GM19438 (cell line): Measurements from ENCODE around the gene GRIK2.

Experiments
- ATAC-seq: cut with Tn5 transposase; IDR thresholded peaks from one replicate; pipeline ENCODE4 v1.9.1; 2021; ENCODE audit warnings: low read depth; ENCODE audit not compliant: unreplicated experiment

Gene GRIK2

GRCh38 chr6:101840100-101840499 is 446.6 kb downstream of the GRIK2 start:
- no peak for ATAC-seq

- no peak for ATAC-seq
Observed at GRCh38 chr6:101845172-101845571, 451.7 kb downstream of the GRIK2 start.

- no peak for ATAC-seq
Observed at GRCh38 chr6:101845621-101846020, 452.1 kb downstream of the GRIK2 start.

- no peak for ATAC-seq
Observed at GRCh38 chr6:101847690-101848089, 454.2 kb downstream of the GRIK2 start.

- ATAC-seq: no peak
Observed at GRCh38 chr6:101851911-101852310, 458.4 kb downstream of the GRIK2 start.

GRCh38 chr6:101853231-101854085 is 459.9 kb downstream of the GRIK2 start:
- ATAC-seq: no peak

- ATAC-seq: no peak
Observed at GRCh38 chr6:101876431-101876830, 482.9 kb downstream of the GRIK2 start.

- ATAC-seq: no peak
Observed at GRCh38 chr6:101878554-101879276, 485.2 kb downstream of the GRIK2 start.

- no peak for ATAC-seq
Observed at GRCh38 chr6:101879782-101880181, 486.3 kb downstream of the GRIK2 start.

- ATAC-seq: no peak
Observed at GRCh38 chr6:101883505-101883904, 490.0 kb downstream of the GRIK2 start.

- no peak for ATAC-seq
Observed at GRCh38 chr6:101887532-101887931, 494.0 kb downstream of the GRIK2 start.

- no peak for ATAC-seq
Observed at GRCh38 chr6:101907356-101908217, 514.1 kb downstream of the GRIK2 start.

- ATAC-seq: no peak
Observed at GRCh38 chr6:101909366-101909765, 515.9 kb downstream of the GRIK2 start.

GRCh38 chr6:101912311-101912710 is 518.8 kb downstream of the GRIK2 start:
- ATAC-seq: no peak

- no peak for ATAC-seq
Observed at GRCh38 chr6:101918471-101918870, 525.0 kb downstream of the GRIK2 start.

GRCh38 chr6:101921829-101922450 is 528.4 kb downstream of the GRIK2 start:
- no peak for ATAC-seq

- no peak for ATAC-seq
Observed at GRCh38 chr6:101926149-101926925, 532.8 kb downstream of the GRIK2 start.

- no peak for ATAC-seq
Observed at GRCh38 chr6:101931766-101932165, 538.3 kb downstream of the GRIK2 start.

GRCh38 chr6:101932704-101933103 is 539.2 kb downstream of the GRIK2 start:
- no peak for ATAC-seq

- no peak for ATAC-seq
Observed at GRCh38 chr6:101935732-101936131, 542.2 kb downstream of the GRIK2 start.
